Esophagus muscularis mucosa (tissue), 3 donors: ENCODE results near the gene TIMM29.

Experiments used
- CTCF ChIP-seq, 3 experiments: fragments of 200-600 bp in 2 of 3; fragments of 450-650 bp in 1 of 3; sonication (generic) in 2 of 3; IDR thresholded peaks; one replicate each; pipeline ENCODE4 v1.5.1; 2017 to 2019; ENCODE audit warnings: antibody characterized with exemption in 3 of 3, mild to moderate bottlenecking in 2 of 3, moderate library complexity in 1 of 3
- POLR2AphosphoS5 ChIP-seq, 2 donors: sonication (generic); formaldehyde crosslinking; IDR thresholded peaks; one replicate each; pipeline ENCODE4 v1.6.1; 2017; ENCODE audit warnings: antibody characterized with exemption in 2 of 2

- TF ChIP-seq POLR2AphosphoS5 (IDR thresholded peaks at IDR 0.05) (no peak), CTCF (IDR thresholded peaks at IDR 0.05) (no peak)
Measured at GRCh38 chr19:10881403-10882107, 47.1 kb upstream of the TIMM29 start.
